Erythroblast (primary cell): ENCODE results near the gene MAP7.
"Not testable (repeated sequence)": the region's sequence is repeated elsewhere in the genome, so short reads cannot be mapped to it uniquely, and the experiment has no call there.

Experiments
- GATA1 ChIP-seq: IDR thresholded peaks from 2 replicates; pipeline ENCODE4 v1.6.1; 2011; ENCODE audit warnings: low read depth, mild to moderate bottlenecking, control low read depth, low read length, moderate library complexity
- POLR2A ChIP-seq: IDR thresholded peaks from 2 replicates; pipeline ENCODE4 v1.6.1; 2011; ENCODE audit warnings: mild to moderate bottlenecking, low read length

DNA sequence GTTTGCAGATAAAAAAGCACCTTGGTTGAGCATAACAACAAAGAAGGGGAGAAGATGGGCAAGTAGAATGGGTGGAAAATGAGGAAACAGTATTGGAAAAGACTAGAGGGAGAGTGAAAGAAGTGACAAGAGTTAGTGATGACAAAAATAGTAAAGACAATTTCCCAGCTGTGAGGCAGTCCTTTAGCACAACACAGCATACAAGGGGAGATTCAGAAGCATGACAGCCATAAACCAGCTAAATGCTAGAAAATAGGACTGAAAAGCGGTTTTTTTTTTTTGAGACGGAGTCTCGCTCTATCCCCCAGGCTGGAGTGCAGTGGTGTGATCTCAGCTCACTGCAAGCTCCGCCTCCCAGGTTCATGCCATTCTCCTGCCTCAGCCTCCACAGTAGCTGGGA lies 174.4 kb downstream of the MAP7 start:
- TF ChIP-seq POLR2A, GATA1: not testable (repeated sequence)
